GM23338 (cell line): ENCODE data around the gene UMOD. TPM values are rescaled to one million over a fixed set of nuclear protein-coding genes. Genes with fewer than 3 reads are reported as not detected.

ENCODE experiments used
- ATAC-seq: fragments of 200-7000 bp; cut with Tn5 transposase; 3 replicates; pipeline ENCODE4 v1.9.1; 2020
- DNase-seq: peaks from one replicate; pipeline ENCODE4 v3.0.0-alpha.2; 2015; ENCODE audit warnings: low spot score
- H2AFZ ChIP-seq: fragments of 200-600 bp; sonication (generic); 2 replicates; pipeline ENCODE4 v1.8.0; 2016; ENCODE audit warnings: antibody characterized with exemption, mild to moderate bottlenecking, moderate library complexity
- H3F3A ChIP-seq: fragments of 200-600 bp; sonication (generic); replicated peaks from 2 replicates; pipeline ENCODE4 v1.8.0; 2017; ENCODE audit warnings: antibody characterized with exemption, mixed run types, low read depth
- H3K27ac ChIP-seq: fragments of 200-600 bp; sonication (generic); 2 replicates; pipeline ENCODE4 v1.6.1; 2016; ENCODE audit warnings: low read depth
- H3K27me3 ChIP-seq: fragments of 200-600 bp; sonication (generic); 2 replicates; pipeline ENCODE4 v1.8.0; 2016; ENCODE audit warnings: mild to moderate bottlenecking, mixed run types, moderate library complexity; ENCODE audit not compliant: insufficient read depth
- H3K36me3 ChIP-seq: fragments of 200-600 bp; sonication (generic); 2 replicates; pipeline ENCODE4 v1.8.0; 2016; ENCODE audit warnings: mild to moderate bottlenecking; ENCODE audit not compliant: insufficient read depth
- H3K4me1 ChIP-seq: fragments of 200-600 bp; sonication (generic); 2 replicates; pipeline ENCODE4 v1.8.0; 2016; ENCODE audit warnings: mild to moderate bottlenecking, moderate library complexity; ENCODE audit not compliant: insufficient read depth
- H3K4me2 ChIP-seq: fragments of 200-600 bp; sonication (generic); 2 replicates; pipeline ENCODE4 v1.7.1; 2017; ENCODE audit warnings: mixed run types
- H3K4me3 ChIP-seq: fragments of 200-600 bp; sonication (generic); 2 replicates; pipeline ENCODE4 v1.6.1; 2016; ENCODE audit warnings: mixed run types
- H3K79me2 ChIP-seq: fragments of 200-600 bp; sonication (generic); replicated peaks from 2 replicates; pipeline ENCODE4 v1.8.0; 2017; ENCODE audit warnings: mild to moderate bottlenecking; ENCODE audit not compliant: insufficient read depth
- H3K9me2 ChIP-seq: fragments of 200-600 bp; sonication (generic); 2 replicates; pipeline ENCODE4 v1.8.0; 2017; ENCODE audit not compliant: insufficient read depth
- H4K20me1 ChIP-seq: fragments of 200-600 bp; sonication (generic); replicated peaks from 2 replicates; pipeline ENCODE4 v1.8.0; 2017; ENCODE audit warnings: mild to moderate bottlenecking; ENCODE audit not compliant: insufficient read depth
- H3K27ac Mint-ChIP-seq: 2 replicates; pipeline ENCODE4 v1.8.0; 2020; ENCODE audit warnings: inconsistent platforms, mild to moderate bottlenecking, moderate library complexity, mixed read lengths
- H3K27me3 Mint-ChIP-seq: 3 replicates; pipeline ENCODE4 v1.8.0; 2022; ENCODE audit warnings: low read depth, mild to moderate bottlenecking, moderate library complexity, mixed read lengths, inconsistent platforms; ENCODE audit not compliant: insufficient read depth, poor library complexity
- H3K36me3 Mint-ChIP-seq: 3 replicates; pipeline ENCODE4 v1.8.0; 2021; ENCODE audit warnings: low read depth, mild to moderate bottlenecking, inconsistent platforms, moderate library complexity, mixed read lengths
- H3K4me1 Mint-ChIP-seq: 3 replicates; pipeline ENCODE4 v1.8.0; 2020; ENCODE audit warnings: mild to moderate bottlenecking, inconsistent platforms, mixed read lengths
- H3K4me3 Mint-ChIP-seq: 3 replicates; pipeline ENCODE4 v1.8.0; 2021; ENCODE audit warnings: moderate library complexity, mild to moderate bottlenecking, inconsistent platforms, mixed read lengths
- H3K9me3 Mint-ChIP-seq: 3 replicates; pipeline ENCODE4 v1.8.0; 2020; ENCODE audit warnings: moderate library complexity, mild to moderate bottlenecking, inconsistent platforms, mixed read lengths
- CREB1 ChIP-seq: fragments of 250-450 bp; sonication (Bioruptor Pico); IDR thresholded peaks from 2 replicates; pipeline ENCODE4 v1.5.0; 2020; ENCODE audit warnings: low read depth, mild to moderate bottlenecking, moderate library complexity
- CTCF ChIP-seq, 2 experiments: fragments of 200-600 bp in 1 of 2; sonication (generic) in 1 of 2; conservative IDR thresholded peaks; 2 replicates each; pipeline versions ENCODE4 v1.5.1 to v1.6.1; 2016 to 2017; ENCODE audit warnings: antibody characterized with exemption in 2 of 2, low read depth in 2 of 2, mild to moderate bottlenecking in 2 of 2, moderate library complexity in 1 of 2
- ETS1 ChIP-seq: IDR thresholded peaks from 2 replicates; pipeline ENCODE4 v1.6.1; 2016; ENCODE audit warnings: antibody characterized with exemption
- EZH2 ChIP-seq: fragments of 200-600 bp; sonication (generic); IDR thresholded peaks from one replicate; pipeline ENCODE4 v1.8.0; 2017; ENCODE audit warnings: antibody characterized with exemption, mild to moderate bottlenecking, low read depth; ENCODE audit not compliant: unreplicated experiment
- EZH2phosphoT487 ChIP-seq: fragments of 200-600 bp; sonication (generic); IDR thresholded peaks from one replicate; pipeline ENCODE4 v1.8.1; 2018; ENCODE audit warnings: antibody characterized with exemption; ENCODE audit not compliant: unreplicated experiment
- JUNB ChIP-seq: IDR thresholded peaks from one replicate; pipeline ENCODE4 v1.6.1; 2016; ENCODE audit warnings: antibody characterized with exemption; ENCODE audit not compliant: unreplicated experiment
- NANOG ChIP-seq: IDR thresholded peaks from 2 replicates; pipeline ENCODE4 v1.6.1; 2016; ENCODE audit warnings: antibody characterized with exemption, borderline replicate concordance
- POLR2AphosphoS5 ChIP-seq: IDR thresholded peaks from 2 replicates; pipeline ENCODE4 v1.6.1; 2016; ENCODE audit warnings: antibody characterized with exemption, low read depth
- REST ChIP-seq: IDR thresholded peaks from one replicate; pipeline ENCODE4 v1.6.1; 2018; ENCODE audit warnings: antibody characterized with exemption; ENCODE audit not compliant: unreplicated experiment
- STAT1 ChIP-seq: IDR thresholded peaks from one replicate; pipeline ENCODE4 v1.6.1; 2016; ENCODE audit warnings: antibody characterized with exemption; ENCODE audit not compliant: unreplicated experiment
- ZNF114 ChIP-seq: fragments of 250-450 bp; sonication (Bioruptor Pico); IDR thresholded peaks from 2 replicates; pipeline ENCODE4 v1.5.0; 2020; ENCODE audit warnings: mild to moderate bottlenecking, moderate library complexity
- ZNF331 ChIP-seq: fragments of 250-450 bp; sonication (Bioruptor Pico); IDR thresholded peaks from 2 replicates; pipeline ENCODE4 v1.5.0; 2020; ENCODE audit warnings: low read depth, mild to moderate bottlenecking, moderate library complexity
- ZNF462 ChIP-seq: fragments of 250-450 bp; sonication (Bioruptor Pico); IDR thresholded peaks from 2 replicates; pipeline ENCODE4 v1.5.0; 2020; ENCODE audit warnings: mild to moderate bottlenecking, moderate library complexity
- polyA plus RNA-seq: library from polyadenylated mRNA; unstranded; fragments of >200 nt; fragmentation: Nextera tagmentation; extraction: Ambion mirVana; gene quantifications from 2 replicates; pipeline ENCODE4 v1.2.1, GENCODE V29; 2016
- total RNA-seq: library from RNA; depleted of rRNA; stranded (reverse); fragments of >200 nt; shearing (Covaris generic); gene quantifications from 2 replicates; pipeline ENCODE4 v1.2.3, GENCODE V29; 2014

Gene UMOD
- total and polyA plus RNA-seq, 2 experiments from 2014 or later: not detected

GRCh38 chr16:20317117-20317516 lies 35.4 kb downstream of the UMOD start (continued):
- no peak for TF ChIP-seq POLR2AphosphoS5

- TF ChIP-seq EZH2 (no peak), ZNF114 (CRISPR knock-in tag) (no peak), POLR2AphosphoS5 (no peak), JUNB (no peak), STAT1 (no peak), ZNF331 (CRISPR knock-in tag) (no peak), ETS1 (no peak), EZH2phosphoT487 (no peak), ZNF462 (no peak), NANOG (no peak), CTCF (conservative IDR thresholded peaks at IDR 0.05; ENCODE audit: low read depth in 2 of 2) (no peak), REST (no peak), CREB1 (CRISPR knock-in tag) (no peak)
- H3K27me3 ChIP-seq: no peaks in the 10 kb centered on the region
- ATAC-seq (no peak), DNase-seq (no peak)
- no peaks in the 10 kb centered on the region for H3K79me2 ChIP-seq
- Mint-ChIP-seq H3K36me3 (no peaks in the 10 kb centered on the region), H3K27me3 (no peaks in the 10 kb centered on the region), H3K4me1 (no peaks in the 10 kb centered on the region), H3K9me3 (no peaks in the 10 kb centered on the region), H3K27ac (no peak overlapping the region), H3K4me3 (no peak overlapping the region)
- no peaks in the 10 kb centered on the region for H3K36me3 ChIP-seq
- H2AFZ ChIP-seq: no peak overlapping the region
- H4K20me1 ChIP-seq: no peaks in the 10 kb centered on the region
- no peaks in the 10 kb centered on the region for H3K4me1 ChIP-seq
- no peaks in the 10 kb centered on the region for H3F3A ChIP-seq
- H3K4me2 ChIP-seq: no peak overlapping the region
- H3K4me3 ChIP-seq: no peak overlapping the region
- H3K9me2 ChIP-seq: peaks cover 8% of the 10 kb centered on the region
- H3K27ac ChIP-seq: no peak overlapping the region
These were observed 35.8 kb downstream of the UMOD start for GRCh38 chr16:20316715-20317114.
